SK-N-SH (cell line): ENCODE data around the gene SPINT1. TPM values are rescaled to one million over a fixed set of nuclear protein-coding genes. Genes with fewer than 3 reads are reported as not detected.

Experiments
- CTCF ChIA-PET: fragments of 300-600, 350-600 bp; formaldehyde crosslinking; extraction: SDS; loops from one replicate; lab custom pipeline; 2021; lab: Yijun Ruan, JAX
- POLR2A ChIA-PET: fragments of 350-600 bp; sonication (Branson Sonifier 250); formaldehyde crosslinking; extraction: SDS; loops from one replicate; lab custom pipeline; 2020; ENCODE audit warnings: antibody characterized with exemption, inconsistent platforms; lab: Yijun Ruan, JAX
- DNase-seq: peaks from one replicate; pipeline ENCODE4 v3.0.0; 2012
- H2AFZ ChIP-seq: fragments of 200-600 bp; sonication (generic); 2 replicates; pipeline ENCODE4 v1.8.1; 2016; ENCODE audit warnings: antibody characterized with exemption, mild to moderate bottlenecking, low read depth
- H3F3A ChIP-seq: fragments of 200-600 bp; sonication (generic); replicated peaks from 2 replicates; pipeline ENCODE3; 2016; ENCODE audit warnings: antibody characterized with exemption, mild to moderate bottlenecking; ENCODE audit not compliant: insufficient read depth
- H3K27ac ChIP-seq, 2 experiments: fragments of 200-500 bp in 1 of 2; fragments of 200-600 bp in 1 of 2; sonication (Bioruptor generic) in 1 of 2; sonication (generic), shearing (Covaris generic) in 1 of 2; 2 replicates each; pipeline versions ENCODE4 v1.5.1 to v1.6.1; 2014 to 2016; ENCODE audit warnings: low read depth in 2 of 2, inconsistent platforms in 1 of 2, low read length in 1 of 2, mild to moderate bottlenecking in 1 of 2, mixed read lengths in 1 of 2
- H3K27me3 ChIP-seq: fragments of 200-600 bp; sonication (generic), shearing (Covaris generic); 2 replicates; pipeline ENCODE4 v1.6.1; 2016; ENCODE audit warnings: mixed run types; ENCODE audit not compliant: insufficient read depth
- H3K36me3 ChIP-seq, 2 experiments: fragments of 200-500 bp in 1 of 2; fragments of 200-600 bp in 1 of 2; sonication (Bioruptor generic) in 1 of 2; sonication (generic) in 1 of 2; replicated peaks in 1 of 2; 2 replicates each; pipeline versions ENCODE3 to v1.5.1; 2014 to 2016; ENCODE audit warnings: low read length in 1 of 2, mild to moderate bottlenecking in 1 of 2; ENCODE audit not compliant: insufficient read depth in 2 of 2, control insufficient read depth in 1 of 2
- H3K4me1 ChIP-seq, 2 experiments: fragments of 200-500 bp in 1 of 2; fragments of 200-600 bp in 1 of 2; sonication (Bioruptor generic) in 1 of 2; sonication (generic), shearing (Covaris generic) in 1 of 2; 2 replicates each; pipeline versions ENCODE4 v1.5.1 to v1.6.1; 2014 to 2016; ENCODE audit warnings: low read depth in 1 of 2, low read length in 1 of 2, mixed run types in 1 of 2; ENCODE audit not compliant: insufficient read depth in 2 of 2, control insufficient read depth in 1 of 2
- H3K4me2 ChIP-seq: fragments of 200-600 bp; sonication (generic), shearing (Covaris generic); 2 replicates; pipeline ENCODE4 v1.6.1; 2017; ENCODE audit warnings: mixed run types
- H3K4me3 ChIP-seq, 2 experiments: fragments of 200-500 bp in 1 of 2; fragments of 200-600 bp in 1 of 2; sonication (Bioruptor generic) in 1 of 2; sonication (generic), shearing (Covaris generic) in 1 of 2; 2 replicates each; pipeline versions ENCODE4 v1.5.1 to v1.8.1; 2014 to 2016; ENCODE audit warnings: low read depth in 2 of 2, inconsistent platforms in 1 of 2, low read length in 1 of 2, mild to moderate bottlenecking in 1 of 2, mixed read lengths in 1 of 2, moderate library complexity in 1 of 2
- H3K79me2 ChIP-seq: fragments of 200-600 bp; sonication (generic); 2 replicates; pipeline ENCODE4 v1.8.1; 2017; ENCODE audit warnings: mild to moderate bottlenecking; ENCODE audit not compliant: insufficient read depth
- H3K9ac ChIP-seq: fragments of 200-600 bp; sonication (generic); 2 replicates; pipeline ENCODE4 v1.6.1; 2017; ENCODE audit warnings: mixed run types
- H3K9me2 ChIP-seq: fragments of 200-600 bp; sonication (generic); 2 replicates; pipeline ENCODE4 v1.6.1; 2017; ENCODE audit warnings: mixed run types
- H3K9me3 ChIP-seq: fragments of 200-600 bp; sonication (generic); 2 replicates; pipeline ENCODE4 v1.6.1; 2017; ENCODE audit warnings: mixed run types, mild to moderate bottlenecking, moderate library complexity
- H4K20me1 ChIP-seq: fragments of 200-600 bp; sonication (generic); 2 replicates; pipeline ENCODE4 v1.6.1; 2017; ENCODE audit warnings: mild to moderate bottlenecking, mixed run types; ENCODE audit not compliant: insufficient read depth
- ELF1 ChIP-seq: IDR thresholded peaks from 2 replicates; pipeline ENCODE4 v1.4.0; 2012
- EP300 ChIP-seq, 2 experiments: IDR thresholded peaks; 2 replicates each; pipeline versions ENCODE4 v1.4.0 to v1.6.1; 2012; ENCODE audit warnings: borderline replicate concordance in 1 of 2, low read depth in 1 of 2, low read length in 1 of 2
- FOSL2 ChIP-seq: IDR thresholded peaks from 2 replicates; pipeline ENCODE4 v1.4.0; 2012; ENCODE audit warnings: low read depth, mild to moderate bottlenecking, moderate library complexity, borderline replicate concordance
- FOXM1 ChIP-seq: IDR thresholded peaks from 2 replicates; pipeline ENCODE4 v1.4.0; 2012; ENCODE audit warnings: low read depth, mild to moderate bottlenecking
- GABPA ChIP-seq: IDR thresholded peaks from 2 replicates; pipeline ENCODE4 v1.4.0; 2012; ENCODE audit warnings: low read depth, mild to moderate bottlenecking
- JUND ChIP-seq: IDR thresholded peaks from 2 replicates; pipeline ENCODE4 v1.4.0; 2012
- MXI1 ChIP-seq: IDR thresholded peaks from 2 replicates; pipeline ENCODE4 v1.6.1; 2012; ENCODE audit warnings: mild to moderate bottlenecking, low read depth, low read length, improper control_type of control experiment
- NFIC ChIP-seq: IDR thresholded peaks from 2 replicates; pipeline ENCODE4 v1.4.0; 2012; ENCODE audit warnings: borderline replicate concordance
- NRF1 ChIP-seq: IDR thresholded peaks from 2 replicates; pipeline ENCODE4 v1.6.1; 2012; ENCODE audit warnings: low read depth, mild to moderate bottlenecking, low read length
- POLR2AphosphoS5 ChIP-seq: IDR thresholded peaks from 2 replicates; pipeline ENCODE4 v1.6.1; 2012; ENCODE audit warnings: low read depth, low read length
- RAD21 ChIP-seq: IDR thresholded peaks from 2 replicates; pipeline ENCODE4 v1.6.1; 2012; ENCODE audit warnings: mild to moderate bottlenecking, low read length
- RCOR1 ChIP-seq: fragments of 150-350 bp; IDR thresholded peaks from 2 replicates; pipeline ENCODE4 v1.6.1; 2017; ENCODE audit warnings: antibody characterized with exemption, low read length
- SMC3 ChIP-seq: IDR thresholded peaks from 2 replicates; pipeline ENCODE4 v1.6.1; 2012; ENCODE audit warnings: low read depth, low read length, improper control_type of control experiment
- TCF12 ChIP-seq: IDR thresholded peaks from 2 replicates; pipeline ENCODE4 v1.4.0; 2012
- TEAD4 ChIP-seq: IDR thresholded peaks from 2 replicates; pipeline ENCODE4 v1.4.0; 2012; ENCODE audit warnings: mild to moderate bottlenecking, borderline replicate concordance; ENCODE audit not compliant: insufficient read depth
- WGBS: methylation state at CpG from one replicate; pipeline ENCODE4 v1.1.6; 2017; ENCODE audit warnings: low lambda C conversion rate; 5-methylcytosine and 5-hydroxymethylcytosine counted together
- polyA plus RNA-seq, 3 experiments: library from polyadenylated mRNA; depleted of rRNA; stranded (reverse); fragments of >200 nt; gene quantifications; 2 replicates each; pipeline ENCODE4 v1.2.3, GENCODE V29; 2012
- TF ChIP-seq, protein P1 (sequence below): fragments of 150-350 bp; IDR thresholded peaks from 2 replicates; pipeline ENCODE4 v1.6.1; 2017; ENCODE audit warnings: antibody characterized with exemption, low read length, low read depth, borderline replicate concordance
- TF ChIP-seq, protein P2 (sequence below): IDR thresholded peaks from 2 replicates; pipeline ENCODE4 v1.4.0; 2012; ENCODE audit warnings: low read depth
- TF ChIP-seq, protein P3 (sequence below): IDR thresholded peaks from 2 replicates; pipeline ENCODE4 v1.4.0; 2012; ENCODE audit warnings: low read depth, borderline replicate concordance

SPINT1 gene
- polyA plus RNA-seq, 1 of the 3 experiments (the other 2 are of a cell fraction): 2.0 TPM

DNA sequence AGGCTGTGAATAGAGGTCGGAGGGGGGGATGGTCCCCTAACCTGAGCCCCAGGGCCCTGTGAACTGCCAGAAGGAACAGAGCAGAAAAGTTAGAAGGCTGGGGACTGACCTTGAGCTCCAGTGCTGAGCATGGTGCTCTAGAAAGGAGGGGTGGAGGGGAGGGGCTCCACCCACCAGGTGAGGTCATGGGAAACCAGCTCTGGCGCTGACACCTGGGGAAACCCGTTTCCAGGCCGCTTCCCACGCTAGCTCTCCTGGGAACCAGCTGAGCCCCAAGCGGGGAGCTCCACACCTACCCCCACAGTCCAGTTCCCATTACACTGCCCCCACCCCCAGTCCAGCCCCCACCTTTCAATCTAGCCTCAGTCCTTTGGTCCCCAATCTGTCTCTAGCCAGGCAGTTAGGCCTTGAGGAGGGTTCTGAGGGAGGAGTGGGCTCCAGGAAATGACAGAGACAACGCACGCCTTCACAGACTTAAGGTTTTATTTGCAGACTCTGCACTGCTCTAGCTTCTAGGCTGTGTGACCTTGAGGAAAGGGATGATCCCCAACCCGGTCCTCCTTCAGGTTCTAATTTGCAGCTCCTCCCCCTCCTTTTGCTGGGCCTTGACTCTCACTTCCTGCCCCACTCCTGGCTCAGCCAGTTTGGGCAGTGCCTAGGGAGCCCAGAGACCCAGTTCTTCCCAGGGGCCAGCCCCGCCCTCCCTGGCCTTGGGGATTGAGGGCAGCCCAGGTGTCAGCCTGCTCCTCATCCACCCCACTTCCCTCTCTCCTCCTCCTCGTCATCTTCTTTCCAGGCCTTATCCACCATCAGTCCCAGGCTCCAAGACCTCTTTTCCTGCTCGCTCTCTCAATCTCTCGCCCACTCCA lies 28.1 kb downstream of the SPINT1 start:
- TF ChIP-seq, protein P1, sequence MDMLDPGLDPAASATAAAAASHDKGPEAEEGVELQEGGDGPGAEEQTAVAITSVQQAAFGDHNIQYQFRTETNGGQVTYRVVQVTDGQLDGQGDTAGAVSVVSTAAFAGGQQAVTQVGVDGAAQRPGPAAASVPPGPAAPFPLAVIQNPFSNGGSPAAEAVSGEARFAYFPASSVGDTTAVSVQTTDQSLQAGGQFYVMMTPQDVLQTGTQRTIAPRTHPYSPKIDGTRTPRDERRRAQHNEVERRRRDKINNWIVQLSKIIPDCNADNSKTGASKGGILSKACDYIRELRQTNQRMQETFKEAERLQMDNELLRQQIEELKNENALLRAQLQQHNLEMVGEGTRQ: no peak
- TF ChIP-seq RAD21 (no peak), JUND (no peak), GABPA (no peak), FOXM1 (no peak), ELF1 (no peak), NFIC (no peak), FOSL2 (no peak), TCF12 (no peak), MXI1 (no peak), TEAD4 (no peak), RCOR1 (no peak), EP300 (IDR thresholded peaks at IDR 0.05; ENCODE audit: borderline replicate concordance in 1 of 2, low read depth in 1 of 2, low read length in 1 of 2) (no peak), SMC3 (no peak), NRF1 (no peak), POLR2AphosphoS5 (no peak)
- TF ChIP-seq, protein P2, sequence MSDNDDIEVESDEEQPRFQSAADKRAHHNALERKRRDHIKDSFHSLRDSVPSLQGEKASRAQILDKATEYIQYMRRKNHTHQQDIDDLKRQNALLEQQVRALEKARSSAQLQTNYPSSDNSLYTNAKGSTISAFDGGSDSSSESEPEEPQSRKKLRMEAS: no peak
- TF ChIP-seq, protein P3, sequence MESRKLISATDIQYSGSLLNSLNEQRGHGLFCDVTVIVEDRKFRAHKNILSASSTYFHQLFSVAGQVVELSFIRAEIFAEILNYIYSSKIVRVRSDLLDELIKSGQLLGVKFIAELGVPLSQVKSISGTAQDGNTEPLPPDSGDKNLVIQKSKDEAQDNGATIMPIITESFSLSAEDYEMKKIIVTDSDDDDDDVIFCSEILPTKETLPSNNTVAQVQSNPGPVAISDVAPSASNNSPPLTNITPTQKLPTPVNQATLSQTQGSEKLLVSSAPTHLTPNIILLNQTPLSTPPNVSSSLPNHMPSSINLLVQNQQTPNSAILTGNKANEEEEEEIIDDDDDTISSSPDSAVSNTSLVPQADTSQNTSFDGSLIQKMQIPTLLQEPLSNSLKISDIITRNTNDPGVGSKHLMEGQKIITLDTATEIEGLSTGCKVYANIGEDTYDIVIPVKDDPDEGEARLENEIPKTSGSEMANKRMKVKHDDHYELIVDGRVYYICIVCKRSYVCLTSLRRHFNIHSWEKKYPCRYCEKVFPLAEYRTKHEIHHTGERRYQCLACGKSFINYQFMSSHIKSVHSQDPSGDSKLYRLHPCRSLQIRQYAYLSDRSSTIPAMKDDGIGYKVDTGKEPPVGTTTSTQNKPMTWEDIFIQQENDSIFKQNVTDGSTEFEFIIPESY: no peak
- 96% methylated on average over 8 of the region's 13 CpGs for WGBS
- Histone ChIP-seq H3K9me3 (no peaks in the 10 kb centered on the region), H3K27ac (no peak overlapping the region), H3K9me2 (no peaks in the 10 kb centered on the region), H3K36me3 (no peaks in the 10 kb centered on the region), H4K20me1 (no peaks in the 10 kb centered on the region), H3K27me3 (no peaks in the 10 kb centered on the region), H3K4me2 (no peak overlapping the region), H3K79me2 (no peaks in the 10 kb centered on the region), H3K9ac (no peak overlapping the region), H3K4me3 (no peak overlapping the region), H3F3A (no peaks in the 10 kb centered on the region), H3K4me1 (no peaks in the 10 kb centered on the region; a peak in 1 of 4 replicates), H2AFZ (no peak overlapping the region)
- DNase-seq: no peak
- ChIA-PET CTCF (interaction anchor here (0.6 to 11.1 kb wide), 5 partner anchors 13 to 593 kb away, joined by 3 to 69 read pairs (median 15); partner anchors contain the start of gene VPS18), POLR2A (interaction anchor here (2.6 kb wide), 1 partner anchor 14 kb away, joined by 12 read pairs; no protein-coding TSS in a partner anchor)
